ENCODE data around the gene PTPRG. TPM values are rescaled to one million over a fixed set of nuclear protein-coding genes. Genes with fewer than 3 reads are reported as not detected.

The PTPRG gene
- total RNA-seq, 1 experiment from 2014 or later, result 32.1 TPM

GRCh38 chr3:62044874-62045411 lies 483.6 kb downstream of the PTPRG start:
- Histone ChIP-seq H3K4me2 (ENCODE audit: low read length) (no peak overlapping the region), H3K36me3 (ENCODE audit: control insufficient read depth in 1 of 2, insufficient read depth in 2 of 2, low read length in 2 of 2) (no peaks in the 10 kb centered on the region), H3K4me1 (ENCODE audit: control insufficient read depth in 1 of 2, insufficient read depth in 2 of 2, low read length in 2 of 2) (no peaks in the 10 kb centered on the region), H2AFZ (ENCODE audit: low read depth, low read length, poor library complexity, severe bottlenecking) (no peak overlapping the region), H3K27me3 (ENCODE audit: insufficient read depth, low read length) (no peaks in the 10 kb centered on the region), H4K20me1 (ENCODE audit: insufficient read depth) (no peaks in the 10 kb centered on the region), H3K9me3 (ENCODE audit: control insufficient read depth in 1 of 2, insufficient read depth in 1 of 2, low read depth in 1 of 2, low read length in 2 of 2) (no peaks in the 10 kb centered on the region), H3K9me2 (ENCODE audit: insufficient read depth) (no peaks in the 10 kb centered on the region), H3K27ac (ENCODE audit: low read depth, low read length) (no peak overlapping the region), H3K4me3 (replicated peaks in 1 of 2; ENCODE audit: low read depth in 1 of 2, low read length in 2 of 2) (no peak overlapping the region), H3K9ac (ENCODE audit: low read length) (no peak overlapping the region), H3K79me2 (ENCODE audit: insufficient read depth, low read length) (no peaks in the 10 kb centered on the region)
- ChIA-PET CTCF (no interaction called here), POLR2A (no interaction called here), RAD21 (ENCODE audit: low non-redundant PET in 1 of 2, low total read pairs in 2 of 2, uncharacterized antibody in 2 of 2, unreplicated experiment in 2 of 2) (no interaction called here)
- TF ChIP-seq SRF (IDR thresholded peaks at IDR 0.05; ENCODE audit: low read depth), result no peak
- no peak for ATAC-seq
- intact Hi-C loops (cut with micrococcal nuclease), result no loop called here
- no TSS peak for BruUV-seq (replicated peaks)
- no peak for DNase-seq (ENCODE audit: low read depth, low spot score)

- Histone ChIP-seq H3K9me2 (ENCODE audit: insufficient read depth) (no peaks in the 10 kb centered on the region), H2AFZ (ENCODE audit: low read depth, low read length, poor library complexity, severe bottlenecking) (no peak overlapping the region), H3K36me3 (ENCODE audit: control insufficient read depth in 1 of 2, insufficient read depth in 2 of 2, low read length in 2 of 2) (no peaks in the 10 kb centered on the region), H3K4me2 (ENCODE audit: low read length) (no peak overlapping the region), H4K20me1 (ENCODE audit: insufficient read depth) (no peaks in the 10 kb centered on the region), H3K27ac (ENCODE audit: low read depth, low read length) (no peak overlapping the region), H3K4me3 (replicated peaks in 1 of 2; ENCODE audit: low read depth in 1 of 2, low read length in 2 of 2) (no peak overlapping the region), H3K27me3 (ENCODE audit: insufficient read depth, low read length) (no peaks in the 10 kb centered on the region), H3K9ac (ENCODE audit: low read length) (no peak overlapping the region), H3K4me1 (ENCODE audit: control insufficient read depth in 1 of 2, insufficient read depth in 2 of 2, low read length in 2 of 2) (no peaks in the 10 kb centered on the region), H3K79me2 (ENCODE audit: insufficient read depth, low read length) (no peaks in the 10 kb centered on the region), H3K9me3 (ENCODE audit: control insufficient read depth in 1 of 2, insufficient read depth in 1 of 2, low read depth in 1 of 2, low read length in 2 of 2) (no peaks in the 10 kb centered on the region)
- intact Hi-C loops (cut with micrococcal nuclease), result no loop called here
- ChIA-PET CTCF (no interaction called here), RAD21 (ENCODE audit: low non-redundant PET in 1 of 2, low total read pairs in 2 of 2, uncharacterized antibody in 2 of 2, unreplicated experiment in 2 of 2) (no interaction called here), POLR2A (no interaction called here)
- BruUV-seq (replicated peaks), result no TSS peak
- ATAC-seq, result no peak
- DNase-seq (ENCODE audit: low read depth, low spot score), result no peak
- TF ChIP-seq EZH2 (IDR thresholded peaks at IDR 0.05) (no peak), ATF3 (IDR thresholded peaks at IDR 0.05) (no peak), CBX3 (IDR thresholded peaks at IDR 0.05; ENCODE audit: low read depth) (no peak), EZH2phosphoT487 (IDR thresholded peaks at IDR 0.05; ENCODE audit: borderline replicate concordance) (no peak), ZNF274 (IDR thresholded peaks at IDR 0.05; ENCODE audit: low read depth, low read length) (no peak), POLR2A (IDR thresholded peaks at IDR 0.05; ENCODE audit: borderline replicate concordance, extremely low read depth, insufficient read depth, insufficient read length) (no peak), TCF7L2 (IDR thresholded peaks at IDR 0.05; ENCODE audit: borderline replicate concordance, extremely low read depth, insufficient read depth, insufficient read length) (no peak), YY1 (IDR thresholded peaks at IDR 0.05; ENCODE audit: extremely low read depth, insufficient replicate concordance, low read depth, low read length) (no peak), FOSL1 (IDR thresholded peaks at IDR 0.05; ENCODE audit: low read depth) (no peak), ZBTB33 (IDR thresholded peaks at IDR 0.05; ENCODE audit: extremely low read depth, insufficient replicate concordance, low read length) (no peak), EGR1 (IDR thresholded peaks at IDR 0.05; ENCODE audit: low read depth) (no peak), CEBPB (IDR thresholded peaks at IDR 0.05; ENCODE audit: low read depth) (no peak)
- TF ChIP-seq, protein P1, sequence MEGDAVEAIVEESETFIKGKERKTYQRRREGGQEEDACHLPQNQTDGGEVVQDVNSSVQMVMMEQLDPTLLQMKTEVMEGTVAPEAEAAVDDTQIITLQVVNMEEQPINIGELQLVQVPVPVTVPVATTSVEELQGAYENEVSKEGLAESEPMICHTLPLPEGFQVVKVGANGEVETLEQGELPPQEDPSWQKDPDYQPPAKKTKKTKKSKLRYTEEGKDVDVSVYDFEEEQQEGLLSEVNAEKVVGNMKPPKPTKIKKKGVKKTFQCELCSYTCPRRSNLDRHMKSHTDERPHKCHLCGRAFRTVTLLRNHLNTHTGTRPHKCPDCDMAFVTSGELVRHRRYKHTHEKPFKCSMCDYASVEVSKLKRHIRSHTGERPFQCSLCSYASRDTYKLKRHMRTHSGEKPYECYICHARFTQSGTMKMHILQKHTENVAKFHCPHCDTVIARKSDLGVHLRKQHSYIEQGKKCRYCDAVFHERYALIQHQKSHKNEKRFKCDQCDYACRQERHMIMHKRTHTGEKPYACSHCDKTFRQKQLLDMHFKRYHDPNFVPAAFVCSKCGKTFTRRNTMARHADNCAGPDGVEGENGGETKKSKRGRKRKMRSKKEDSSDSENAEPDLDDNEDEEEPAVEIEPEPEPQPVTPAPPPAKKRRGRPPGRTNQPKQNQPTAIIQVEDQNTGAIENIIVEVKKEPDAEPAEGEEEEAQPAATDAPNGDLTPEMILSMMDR (IDR thresholded peaks at IDR 0.05 in 2 of 3, conservative IDR thresholded peaks at IDR 0.05 in 1 of 3; ENCODE audit: borderline replicate concordance in 1 of 3, insufficient read depth in 1 of 3, low read depth in 2 of 3, low read length in 2 of 3), result no peak
Observed at GRCh38 chr3:62046326-62046725, 485.0 kb downstream of the PTPRG start.
